ENCODE results near the gene DUSP6.

Gene DUSP6

DNA sequence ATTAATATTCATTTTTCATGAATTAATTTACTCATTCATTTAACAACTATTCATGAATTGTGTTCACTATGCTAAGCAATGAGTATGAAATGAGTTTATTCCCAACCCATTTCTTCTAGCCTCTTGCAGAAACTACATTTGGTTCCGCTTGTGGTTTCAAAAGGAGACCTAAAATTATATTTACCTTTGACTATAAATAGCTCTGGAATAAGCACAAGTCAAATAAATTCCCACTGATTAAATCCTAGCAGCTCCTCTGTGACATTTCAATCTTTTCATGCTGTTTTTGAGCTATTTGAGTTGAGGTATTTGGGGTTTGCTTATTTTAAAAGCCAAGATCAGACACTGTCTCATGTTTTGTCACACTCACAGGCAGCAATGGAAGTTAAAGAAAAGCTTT lies 46.9 kb downstream of the DUSP6 start:
- in situ Hi-C loops (cut with HindIII; ENCODE audit: low sequenced_read_pairs), result no loop called here

DNA sequence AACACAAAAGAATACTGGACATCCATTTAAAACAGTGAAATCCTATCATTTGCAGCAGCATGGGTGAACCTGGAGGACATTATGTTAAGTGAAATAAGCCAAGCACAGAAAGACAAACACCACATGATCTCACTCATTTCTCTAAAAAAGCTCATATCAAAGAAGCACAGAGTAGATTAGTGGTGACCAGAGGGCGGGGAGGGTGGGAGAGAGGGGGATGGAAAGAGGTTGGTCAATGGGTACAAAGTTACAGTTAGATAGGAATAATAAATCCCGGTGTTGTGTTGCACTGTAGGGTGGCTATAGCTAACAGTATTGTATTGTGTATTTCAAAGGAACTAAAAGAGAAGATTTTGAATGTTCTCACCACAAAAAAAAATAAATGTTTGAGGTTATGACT lies 52.4 kb downstream of the DUSP6 start:
- in situ Hi-C loops (cut with HindIII; ENCODE audit: low sequenced_read_pairs), result no loop called here

DNA sequence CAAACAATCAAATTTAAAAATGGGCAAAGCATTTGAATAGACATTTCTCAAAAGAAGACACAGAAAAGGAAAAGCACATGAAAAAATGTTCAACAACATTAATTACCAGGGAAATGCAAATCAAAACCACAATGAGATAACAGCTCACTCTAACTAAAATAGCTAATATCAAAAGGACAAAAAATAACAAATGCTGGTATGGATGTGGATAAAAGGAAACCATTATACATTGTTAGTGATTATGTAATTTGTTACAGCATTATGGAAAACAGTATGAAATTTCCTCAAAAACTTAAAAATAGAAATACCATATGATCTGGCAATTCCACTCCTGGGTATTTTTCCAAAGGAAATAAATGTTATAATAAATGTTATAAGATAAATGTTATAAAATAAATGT lies 52.9 kb downstream of the DUSP6 start:
- in situ Hi-C loops (cut with HindIII; ENCODE audit: low sequenced_read_pairs), result no loop called here
